ENCODE data around the gene IL22.

GRCh38 chr12:68286396-68286795 is 33.0 kb upstream of the IL22 start:
- TF ChIP-seq, protein P1, sequence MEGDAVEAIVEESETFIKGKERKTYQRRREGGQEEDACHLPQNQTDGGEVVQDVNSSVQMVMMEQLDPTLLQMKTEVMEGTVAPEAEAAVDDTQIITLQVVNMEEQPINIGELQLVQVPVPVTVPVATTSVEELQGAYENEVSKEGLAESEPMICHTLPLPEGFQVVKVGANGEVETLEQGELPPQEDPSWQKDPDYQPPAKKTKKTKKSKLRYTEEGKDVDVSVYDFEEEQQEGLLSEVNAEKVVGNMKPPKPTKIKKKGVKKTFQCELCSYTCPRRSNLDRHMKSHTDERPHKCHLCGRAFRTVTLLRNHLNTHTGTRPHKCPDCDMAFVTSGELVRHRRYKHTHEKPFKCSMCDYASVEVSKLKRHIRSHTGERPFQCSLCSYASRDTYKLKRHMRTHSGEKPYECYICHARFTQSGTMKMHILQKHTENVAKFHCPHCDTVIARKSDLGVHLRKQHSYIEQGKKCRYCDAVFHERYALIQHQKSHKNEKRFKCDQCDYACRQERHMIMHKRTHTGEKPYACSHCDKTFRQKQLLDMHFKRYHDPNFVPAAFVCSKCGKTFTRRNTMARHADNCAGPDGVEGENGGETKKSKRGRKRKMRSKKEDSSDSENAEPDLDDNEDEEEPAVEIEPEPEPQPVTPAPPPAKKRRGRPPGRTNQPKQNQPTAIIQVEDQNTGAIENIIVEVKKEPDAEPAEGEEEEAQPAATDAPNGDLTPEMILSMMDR (IDR thresholded peaks at IDR 0.05) = no peak
- TF ChIP-seq TCF7 (CRISPR knock-in tag; IDR thresholded peaks at IDR 0.05; ENCODE audit: low read depth) = no peak
- no peak for TF ChIP-seq ATF3 (CRISPR knock-in tag; conservative IDR thresholded peaks at IDR 0.05)
- TF ChIP-seq, protein P2, sequence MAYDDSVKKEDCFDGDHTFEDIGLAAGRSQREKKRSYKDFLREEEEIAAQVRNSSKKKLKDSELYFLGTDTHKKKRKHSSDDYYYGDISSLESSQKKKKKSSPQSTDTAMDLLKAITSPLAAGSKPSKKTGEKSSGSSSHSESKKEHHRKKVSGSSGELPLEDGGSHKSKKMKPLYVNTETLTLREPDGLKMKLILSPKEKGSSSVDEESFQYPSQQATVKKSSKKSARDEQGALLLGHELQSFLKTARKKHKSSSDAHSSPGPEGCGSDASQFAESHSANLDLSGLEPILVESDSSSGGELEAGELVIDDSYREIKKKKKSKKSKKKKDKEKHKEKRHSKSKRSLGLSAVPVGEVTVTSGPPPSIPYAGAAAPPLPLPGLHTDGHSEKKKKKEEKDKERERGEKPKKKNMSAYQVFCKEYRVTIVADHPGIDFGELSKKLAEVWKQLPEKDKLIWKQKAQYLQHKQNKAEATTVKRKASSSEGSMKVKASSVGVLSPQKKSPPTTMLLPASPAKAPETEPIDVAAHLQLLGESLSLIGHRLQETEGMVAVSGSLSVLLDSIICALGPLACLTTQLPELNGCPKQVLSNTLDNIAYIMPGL (CRISPR knock-in tag; IDR thresholded peaks at IDR 0.05) = no peak
- TF ChIP-seq ZNF416 (CRISPR knock-in tag; IDR thresholded peaks at IDR 0.05) = no peak
- no peak for TF ChIP-seq RELA (CRISPR knock-in tag; IDR thresholded peaks at IDR 0.05; ENCODE audit: borderline replicate concordance)
- TF ChIP-seq, protein P3, sequence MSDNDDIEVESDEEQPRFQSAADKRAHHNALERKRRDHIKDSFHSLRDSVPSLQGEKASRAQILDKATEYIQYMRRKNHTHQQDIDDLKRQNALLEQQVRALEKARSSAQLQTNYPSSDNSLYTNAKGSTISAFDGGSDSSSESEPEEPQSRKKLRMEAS (CRISPR knock-in tag; IDR thresholded peaks at IDR 0.05) = no peak
